Breast epithelium (tissue), 3 donors: Measurements from ENCODE around the gene GARRE1.
"Not testable (repeated sequence)": the region's sequence is repeated elsewhere in the genome, so short reads cannot be mapped to it uniquely, and the experiment has no call there.

ENCODE experiments used
- POLR2A ChIP-seq: fragments of 450-650 bp; IDR thresholded peaks from one replicate; pipeline ENCODE4 v1.6.1; 2016; ENCODE audit warnings: antibody characterized with exemption, mild to moderate bottlenecking, moderate library complexity
- TF ChIP-seq, protein P1 (sequence below), 3 donors: fragments of 450-650 bp; IDR thresholded peaks; one replicate each; pipeline ENCODE4 v1.5.1; 2016 to 2017; ENCODE audit warnings: antibody characterized with exemption in 3 of 3, mild to moderate bottlenecking in 3 of 3, moderate library complexity in 3 of 3

DNA sequence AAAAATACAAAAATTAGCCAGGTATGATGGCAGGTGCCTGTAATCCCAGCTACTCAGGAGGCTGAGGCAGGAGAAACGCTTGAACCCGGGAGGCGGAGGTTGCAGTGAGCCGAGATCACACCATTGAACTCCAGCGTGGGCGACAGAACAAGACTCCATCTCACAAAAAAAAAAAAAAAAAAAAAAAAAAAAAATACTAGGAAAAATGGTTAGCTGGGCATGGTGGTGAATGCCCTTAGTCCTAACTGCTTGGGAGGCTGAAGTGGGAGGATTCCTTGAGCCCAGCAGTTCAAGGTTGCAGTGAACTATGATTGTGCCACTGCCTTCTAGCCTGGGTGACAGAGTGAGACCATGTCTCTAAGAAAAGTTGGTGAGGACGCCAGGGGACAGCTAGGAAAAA, 49.0 kb upstream of the GARRE1 start:
- not testable (repeated sequence) for TF ChIP-seq POLR2A
- TF ChIP-seq, protein P1, sequence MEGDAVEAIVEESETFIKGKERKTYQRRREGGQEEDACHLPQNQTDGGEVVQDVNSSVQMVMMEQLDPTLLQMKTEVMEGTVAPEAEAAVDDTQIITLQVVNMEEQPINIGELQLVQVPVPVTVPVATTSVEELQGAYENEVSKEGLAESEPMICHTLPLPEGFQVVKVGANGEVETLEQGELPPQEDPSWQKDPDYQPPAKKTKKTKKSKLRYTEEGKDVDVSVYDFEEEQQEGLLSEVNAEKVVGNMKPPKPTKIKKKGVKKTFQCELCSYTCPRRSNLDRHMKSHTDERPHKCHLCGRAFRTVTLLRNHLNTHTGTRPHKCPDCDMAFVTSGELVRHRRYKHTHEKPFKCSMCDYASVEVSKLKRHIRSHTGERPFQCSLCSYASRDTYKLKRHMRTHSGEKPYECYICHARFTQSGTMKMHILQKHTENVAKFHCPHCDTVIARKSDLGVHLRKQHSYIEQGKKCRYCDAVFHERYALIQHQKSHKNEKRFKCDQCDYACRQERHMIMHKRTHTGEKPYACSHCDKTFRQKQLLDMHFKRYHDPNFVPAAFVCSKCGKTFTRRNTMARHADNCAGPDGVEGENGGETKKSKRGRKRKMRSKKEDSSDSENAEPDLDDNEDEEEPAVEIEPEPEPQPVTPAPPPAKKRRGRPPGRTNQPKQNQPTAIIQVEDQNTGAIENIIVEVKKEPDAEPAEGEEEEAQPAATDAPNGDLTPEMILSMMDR (IDR thresholded peaks at IDR 0.05): not testable (repeated sequence)
